Neuronal stem cell (in vitro differentiated cells): Measurements from ENCODE around the gene USP15.

Experiments
- DNase-seq: peaks from one replicate; pipeline ENCODE4 v3.0.0-alpha.2; 2013; ENCODE audit warnings: low spot score
- H2AFZ ChIP-seq: one replicate; pipeline ENCODE4 v1.6.1; 2013; ENCODE audit warnings: mild to moderate bottlenecking, low read length, inconsistent platforms
- H2AK5ac ChIP-seq: 2 replicates; pipeline ENCODE4 v1.6.1; 2013; ENCODE audit warnings: low read depth, mild to moderate bottlenecking, inconsistent platforms, low read length, moderate library complexity, mixed read lengths
- H2BK120ac ChIP-seq: 2 replicates; pipeline ENCODE4 v1.6.1; 2013; ENCODE audit warnings: low read depth, mild to moderate bottlenecking, inconsistent platforms, low read length, moderate library complexity, mixed read lengths
- H2BK12ac ChIP-seq: one replicate; pipeline ENCODE4 v1.6.1; 2013; ENCODE audit warnings: low read length, inconsistent platforms
- H2BK15ac ChIP-seq: 2 replicates; pipeline ENCODE4 v1.6.1; 2013; ENCODE audit warnings: mild to moderate bottlenecking, low read length, inconsistent platforms, mixed read lengths
- H2BK5ac ChIP-seq: one replicate; pipeline ENCODE4 v1.6.1; 2013; ENCODE audit warnings: inconsistent platforms, mild to moderate bottlenecking, low read length, moderate library complexity
- H3K14ac ChIP-seq: one replicate; pipeline ENCODE4 v1.6.1; 2013; ENCODE audit warnings: low read length, inconsistent platforms
- H3K18ac ChIP-seq: 2 replicates; pipeline ENCODE4 v1.6.1; 2013; ENCODE audit warnings: low read length, inconsistent platforms
- H3K23ac ChIP-seq: 2 replicates; pipeline ENCODE4 v1.6.1; 2013; ENCODE audit warnings: low read depth, mild to moderate bottlenecking, mixed read lengths, low read length, inconsistent platforms; ENCODE audit not compliant: poor library complexity
- H3K27ac ChIP-seq: replicated peaks from 3 replicates; pipeline ENCODE4 v1.5.1; 2013; ENCODE audit warnings: low read length, inconsistent platforms
- H3K27me3 ChIP-seq, 3 experiments: 2 replicates each; pipeline ENCODE4 v1.6.1; 2013; ENCODE audit warnings: low read length in 3 of 3, mild to moderate bottlenecking in 2 of 3, inconsistent platforms in 1 of 3, low read depth in 1 of 3, mixed read lengths in 1 of 3, moderate library complexity in 1 of 3; ENCODE audit not compliant: control insufficient read depth in 3 of 3, insufficient read depth in 3 of 3
- H3K36me3 ChIP-seq, 2 donors: replicated peaks in 1 of 2; 2 replicates each; pipeline ENCODE4 v1.6.1; 2013; ENCODE audit warnings: low read length in 2 of 2; ENCODE audit not compliant: control insufficient read depth in 2 of 2, insufficient read depth in 2 of 2
- H3K4ac ChIP-seq: 2 replicates; pipeline ENCODE4 v1.6.1; 2013; ENCODE audit warnings: inconsistent platforms, mild to moderate bottlenecking, low read length, moderate library complexity
- H3K4me1 ChIP-seq, 2 donors: 1 replicate in 1 of 2; 2 replicates in 1 of 2; pipeline ENCODE4 v1.6.1; 2013; ENCODE audit warnings: low read length in 2 of 2, low read depth in 1 of 2; ENCODE audit not compliant: control insufficient read depth in 2 of 2, insufficient read depth in 1 of 2
- H3K4me2 ChIP-seq: one replicate; pipeline ENCODE4 v1.6.1; 2013; ENCODE audit warnings: mild to moderate bottlenecking, low read length, inconsistent platforms; ENCODE audit not compliant: insufficient read depth, poor library complexity, severe bottlenecking
- H3K4me3 ChIP-seq, 2 donors: 2 replicates each; pipeline ENCODE4 v1.5.1; 2013; ENCODE audit warnings: low read length in 2 of 2, mild to moderate bottlenecking in 2 of 2, inconsistent platforms in 1 of 2, moderate library complexity in 1 of 2
- H3K79me1 ChIP-seq: one replicate; pipeline ENCODE4 v1.6.1; 2013; ENCODE audit warnings: low read depth, mild to moderate bottlenecking, inconsistent platforms, low read length, moderate library complexity
- H3K9ac ChIP-seq: one replicate; pipeline ENCODE4 v1.6.1; 2013; ENCODE audit warnings: mild to moderate bottlenecking, low read depth, low read length, inconsistent platforms; ENCODE audit not compliant: poor library complexity
- H3K9me3 ChIP-seq, 2 donors: replicated peaks in 1 of 2; 2 replicates each; pipeline versions ENCODE3 to v1.6.1; 2013; ENCODE audit warnings: low read length in 2 of 2, mild to moderate bottlenecking in 2 of 2, inconsistent platforms in 1 of 2, low read depth in 1 of 2, mixed read lengths in 1 of 2, moderate library complexity in 1 of 2; ENCODE audit not compliant: control insufficient read depth in 2 of 2, insufficient read depth in 1 of 2
- H4K8ac ChIP-seq: one replicate; pipeline ENCODE4 v1.6.1; 2013; ENCODE audit warnings: low read depth, mild to moderate bottlenecking, inconsistent platforms, low read length, moderate library complexity
- H4K91ac ChIP-seq: one replicate; pipeline ENCODE4 v1.6.1; 2013; ENCODE audit warnings: low read length, low read depth, mild to moderate bottlenecking, inconsistent platforms; ENCODE audit not compliant: poor library complexity
- WGBS, 2 donors: extraction: QIAGEN DNeasy Blood & Tissue Kit; methylation state at CpG; one replicate each; pipeline ENCODE4 v1.1.7; 2013; ENCODE audit warnings: missing lambda C conversion rate in 2 of 2, mixed read lengths in 1 of 2; ENCODE audit not compliant: insufficient read length in 2 of 2, insufficient replicate concordance in 1 of 2; ENCODE audit errors: extremely low coverage in 2 of 2; 5-methylcytosine and 5-hydroxymethylcytosine counted together

Gene USP15

DNA sequence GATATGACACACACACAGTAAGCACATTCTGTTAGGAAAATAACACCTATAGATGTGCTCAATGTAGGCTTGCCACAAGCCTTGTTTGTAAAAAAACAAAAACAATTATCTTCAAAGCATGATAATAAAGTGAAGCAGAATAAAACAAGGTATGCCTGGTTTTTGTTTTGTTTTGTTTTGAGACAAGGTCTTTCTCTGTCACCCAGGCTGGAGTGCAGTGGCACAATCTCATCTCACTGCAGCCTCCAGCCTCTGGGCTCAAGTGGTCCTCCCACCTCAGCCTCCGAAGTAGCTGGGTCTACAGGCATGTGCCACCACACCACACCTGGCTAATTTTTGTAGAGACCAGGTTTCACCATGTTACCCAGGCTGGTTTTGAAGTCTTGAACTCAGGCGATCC, 154.0 kb downstream of the USP15 start:
- Histone ChIP-seq H3K27me3 (no peaks in the 10 kb centered on the region), H3K36me3 (no peaks in the 10 kb centered on the region), H4K8ac (no peak overlapping the region), H3K23ac (no peak overlapping the region), H3K18ac (no peak overlapping the region), H3K4me1 (no peaks in the 10 kb centered on the region), H3K4me3 (no peak overlapping the region), H3K9ac (no peak overlapping the region), H2BK12ac (no peak overlapping the region), H3K79me1 (no peaks in the 10 kb centered on the region), H3K14ac (no peak overlapping the region), H3K4me2 (no peak overlapping the region), H3K4ac (no peak overlapping the region), H2BK5ac (no peak overlapping the region), H4K91ac (no peak overlapping the region), H3K27ac (no peak overlapping the region), H2BK120ac (no peak overlapping the region), H2AFZ (no peak overlapping the region), H3K9me3 (no peaks in the 10 kb centered on the region), H2BK15ac (no peak overlapping the region), H2AK5ac (no peak overlapping the region)
- no peak for DNase-seq
- WGBS, 2 donors = no CpG with 5 or more reads among the region's 2 CpGs

DNA sequence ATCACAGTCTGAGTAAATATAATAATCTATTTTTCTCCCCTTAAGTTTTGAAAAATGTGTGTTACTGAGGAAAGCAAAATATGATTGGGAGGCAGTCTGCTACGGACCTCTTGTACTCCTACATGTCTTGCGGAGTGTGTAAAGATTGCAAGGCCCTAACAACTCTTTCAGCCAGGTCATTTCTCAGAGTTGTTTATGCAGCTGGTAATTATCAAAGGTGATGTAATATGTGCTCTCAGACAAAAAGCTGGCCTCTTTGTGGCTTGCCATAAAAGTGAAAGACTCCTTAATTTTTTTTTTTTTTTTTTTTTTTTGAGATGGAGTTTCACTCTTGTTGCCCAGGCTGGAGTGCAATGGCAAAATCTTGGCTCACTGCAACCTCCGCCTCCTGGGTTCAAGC, 165.9 kb downstream of the USP15 start:
- Histone ChIP-seq H3K9me3 (peaks cover 2% of the 10 kb centered on the region in 2 donors), H3K9ac (no peak overlapping the region), H3K36me3 (no peaks in the 10 kb centered on the region), H4K8ac (no peak overlapping the region), H3K14ac (no peak overlapping the region), H3K4me1 (no peaks in the 10 kb centered on the region), H3K4ac (no peak overlapping the region), H2BK12ac (no peak overlapping the region), H2BK120ac (no peak overlapping the region), H3K27me3 (no peaks in the 10 kb centered on the region), H2AK5ac (no peak overlapping the region), H2BK5ac (no peak overlapping the region), H3K18ac (no peak overlapping the region), H4K91ac (no peak overlapping the region), H3K4me3 (no peak overlapping the region), H3K27ac (no peak overlapping the region), H2BK15ac (no peak overlapping the region), H3K23ac (no peak overlapping the region), H2AFZ (no peak overlapping the region), H3K4me2 (no peak overlapping the region), H3K79me1 (no peaks in the 10 kb centered on the region)
- DNase-seq = no peak
- no CpG with 5 or more reads among the region's 3 CpGs for WGBS, 2 donors

DNA sequence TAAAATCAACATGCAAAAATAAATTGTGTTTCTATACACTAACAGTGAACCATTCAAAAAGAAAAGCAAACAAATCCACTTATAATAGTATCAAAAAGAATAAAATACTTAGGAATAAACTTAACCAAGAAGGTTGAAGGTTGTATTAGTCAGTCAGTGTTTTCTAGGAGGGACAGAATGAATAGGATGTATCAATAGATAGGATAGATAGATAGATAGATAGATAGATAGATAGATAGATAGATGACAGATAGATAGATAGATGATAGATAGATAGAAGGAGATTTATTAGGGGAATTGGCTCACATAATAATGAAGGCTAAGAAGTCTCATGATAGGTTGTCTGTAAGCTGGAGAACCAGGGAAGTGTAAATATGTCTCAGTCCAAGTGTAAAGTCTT, 169.3 kb downstream of the USP15 start:
- H3K27ac ChIP-seq = no peak overlapping the region
- no peaks in the 10 kb centered on the region for H3K79me1 ChIP-seq
- H3K4me3 ChIP-seq = no peak overlapping the region
- no peak overlapping the region for H2BK5ac ChIP-seq
- H3K18ac ChIP-seq = no peak overlapping the region
- H4K8ac ChIP-seq = no peak overlapping the region
- no peak overlapping the region for H2BK15ac ChIP-seq
- peaks cover 0 to 10% (median under 1%) of the 10 kb centered on the region in 3 experiments for H3K27me3 ChIP-seq
- DNase-seq = no peak
- H2AK5ac ChIP-seq = no peak overlapping the region
- H2BK120ac ChIP-seq = no peak overlapping the region
- no peak overlapping the region for H3K23ac ChIP-seq
- H3K9me3 ChIP-seq = peaks cover 2% of the 10 kb centered on the region in 2 donors
- H3K4me1 ChIP-seq = no peaks in the 10 kb centered on the region
- H3K4me2 ChIP-seq = no peak overlapping the region
- H2BK12ac ChIP-seq = no peak overlapping the region
- no peak overlapping the region for H3K4ac ChIP-seq
- H2AFZ ChIP-seq = no peak overlapping the region
- no peak overlapping the region for H3K9ac ChIP-seq
- H3K36me3 ChIP-seq = no peaks in the 10 kb centered on the region
- no peak overlapping the region for H3K14ac ChIP-seq
- H4K91ac ChIP-seq = no peak overlapping the region

DNA sequence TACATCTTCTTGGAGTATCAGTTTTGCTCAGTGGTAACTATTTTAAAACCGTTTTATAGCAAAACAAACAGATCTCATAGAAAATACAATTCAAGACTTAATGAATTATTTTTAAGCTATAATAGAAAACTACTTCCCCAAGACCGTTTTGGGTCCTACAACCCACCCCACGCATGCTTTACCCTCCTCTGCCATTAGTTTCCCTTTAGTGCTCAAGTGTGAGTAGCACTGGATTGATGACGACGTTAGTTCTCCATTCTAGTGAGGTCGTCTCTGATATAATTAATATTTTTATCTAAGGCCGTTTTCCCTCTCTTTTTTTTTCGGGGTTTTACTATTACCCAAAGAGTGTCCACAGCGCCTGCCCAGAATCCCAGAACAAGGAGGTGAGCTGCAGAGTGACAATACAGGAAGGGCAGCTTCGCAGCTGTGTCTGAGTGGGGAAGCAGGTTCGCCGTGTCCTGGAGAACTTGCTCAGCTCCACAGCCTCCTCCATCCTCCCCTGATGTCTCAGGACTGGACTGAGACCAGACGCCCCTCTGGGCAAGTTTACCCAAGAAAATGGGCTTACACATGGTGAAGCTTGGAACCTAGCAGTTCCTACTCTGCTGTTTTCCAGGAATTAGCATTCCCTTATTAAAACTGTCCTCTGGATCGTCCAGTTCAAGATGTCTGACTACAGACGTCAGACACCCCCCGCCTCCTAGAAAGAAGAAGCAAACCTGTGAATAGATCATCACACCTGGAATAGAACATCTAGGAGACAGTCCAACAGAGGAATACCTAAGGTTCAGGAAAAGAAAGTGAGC, 174.5 kb downstream of the USP15 start:
- no peak overlapping the region for H3K27ac ChIP-seq
- H2BK5ac ChIP-seq = no peak overlapping the region
- H3K9ac ChIP-seq = no peak overlapping the region
- peaks cover 5 to 6% of the 10 kb centered on the region in 2 donors for H3K4me1 ChIP-seq
- DNase-seq = no peak
- no peak overlapping the region for H2AK5ac ChIP-seq
- H3K4me2 ChIP-seq = peak overlapping the region; percentile 83
- H2AFZ ChIP-seq = peak overlapping the region; percentile 97
- H3K9me3 ChIP-seq = peaks cover 0 to 2% of the 10 kb centered on the region in 2 donors
- no peak overlapping the region for H3K4ac ChIP-seq
- no CpG with 5 or more reads among the region's 16 CpGs for WGBS, 2 donors
- H3K36me3 ChIP-seq = no peaks in the 10 kb centered on the region
- no peak overlapping the region for H3K14ac ChIP-seq
- H3K79me1 ChIP-seq = no peaks in the 10 kb centered on the region
- H3K23ac ChIP-seq = no peak overlapping the region
- H3K4me3 ChIP-seq = peak overlapping the region; percentile 41 to 79
- H3K27me3 ChIP-seq = peaks cover 0 to 19% (median 11%) of the 10 kb centered on the region in 3 experiments
- H4K91ac ChIP-seq = no peak overlapping the region
- H2BK120ac ChIP-seq = no peak overlapping the region
- H3K18ac ChIP-seq = no peak overlapping the region
- H2BK15ac ChIP-seq = no peak overlapping the region
- no peak overlapping the region for H2BK12ac ChIP-seq
- no peak overlapping the region for H4K8ac ChIP-seq
